Measurements from ENCODE around the gene KCNAB3. TPM values are rescaled to one million over a fixed set of nuclear protein-coding genes. Genes with fewer than 3 reads are reported as not detected.

Gene KCNAB3
- total RNA-seq, 1 donor from 2014 or later: 0.06 TPM

- no peak for DNase-seq (ENCODE audit: low read depth)
- TF ChIP-seq, protein P1, sequence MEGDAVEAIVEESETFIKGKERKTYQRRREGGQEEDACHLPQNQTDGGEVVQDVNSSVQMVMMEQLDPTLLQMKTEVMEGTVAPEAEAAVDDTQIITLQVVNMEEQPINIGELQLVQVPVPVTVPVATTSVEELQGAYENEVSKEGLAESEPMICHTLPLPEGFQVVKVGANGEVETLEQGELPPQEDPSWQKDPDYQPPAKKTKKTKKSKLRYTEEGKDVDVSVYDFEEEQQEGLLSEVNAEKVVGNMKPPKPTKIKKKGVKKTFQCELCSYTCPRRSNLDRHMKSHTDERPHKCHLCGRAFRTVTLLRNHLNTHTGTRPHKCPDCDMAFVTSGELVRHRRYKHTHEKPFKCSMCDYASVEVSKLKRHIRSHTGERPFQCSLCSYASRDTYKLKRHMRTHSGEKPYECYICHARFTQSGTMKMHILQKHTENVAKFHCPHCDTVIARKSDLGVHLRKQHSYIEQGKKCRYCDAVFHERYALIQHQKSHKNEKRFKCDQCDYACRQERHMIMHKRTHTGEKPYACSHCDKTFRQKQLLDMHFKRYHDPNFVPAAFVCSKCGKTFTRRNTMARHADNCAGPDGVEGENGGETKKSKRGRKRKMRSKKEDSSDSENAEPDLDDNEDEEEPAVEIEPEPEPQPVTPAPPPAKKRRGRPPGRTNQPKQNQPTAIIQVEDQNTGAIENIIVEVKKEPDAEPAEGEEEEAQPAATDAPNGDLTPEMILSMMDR (conservative IDR thresholded peaks at IDR 0.05; ENCODE audit: low read depth, low read length): no peak
Measured at GRCh38 chr17:7909089-7909488, 20.6 kb downstream of the KCNAB3 start.

DNA sequence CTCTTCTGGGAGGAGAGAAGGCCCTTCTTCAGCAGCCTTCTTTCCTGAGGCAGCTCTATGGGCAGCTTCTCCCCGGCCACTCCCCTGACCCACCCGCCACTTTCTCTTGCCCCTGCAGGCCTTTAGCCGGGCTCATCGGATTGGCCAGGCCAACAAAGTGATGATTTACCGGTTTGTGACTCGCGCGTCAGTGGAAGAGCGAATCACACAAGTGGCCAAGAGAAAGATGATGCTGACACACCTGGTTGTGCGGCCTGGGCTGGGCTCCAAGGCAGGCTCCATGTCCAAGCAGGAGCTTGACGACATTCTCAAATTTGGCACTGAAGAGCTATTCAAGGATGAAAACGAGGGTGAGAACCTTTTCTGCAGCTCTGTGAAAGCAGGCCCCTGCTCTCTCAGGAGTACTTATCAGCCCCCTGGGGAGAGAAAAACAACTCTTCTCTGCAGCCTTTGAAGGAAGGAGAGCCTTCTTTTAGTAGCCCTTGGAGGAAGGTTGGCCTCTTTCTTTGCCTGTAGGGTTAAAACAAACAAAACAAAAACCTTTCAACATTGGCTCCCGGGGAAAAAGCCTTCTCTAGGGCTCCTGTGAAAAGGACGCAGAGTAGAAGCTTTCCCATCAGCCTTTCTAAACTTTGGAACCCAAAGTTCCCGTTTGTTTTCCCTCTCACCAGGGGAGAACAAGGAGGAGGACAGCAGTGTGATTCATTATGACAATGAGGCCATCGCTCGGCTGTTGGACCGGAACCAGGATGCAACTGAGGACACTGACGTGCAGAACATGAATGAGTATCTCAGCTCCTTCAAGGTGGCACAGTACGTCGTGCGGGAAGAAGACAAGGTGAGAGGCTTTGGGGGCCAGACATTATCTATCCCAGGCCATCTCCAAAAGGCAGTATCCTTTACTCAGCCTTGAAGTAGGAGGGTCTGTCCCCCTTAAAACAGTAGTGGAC, 26.2 kb downstream of the KCNAB3 start:
- TF ChIP-seq, protein P1 (conservative IDR thresholded peaks at IDR 0.05; ENCODE audit: low read depth, low read length): no peak
- H3K4me3 ChIP-seq (ENCODE audit: low read depth, low read length): no peak overlapping the region
- no peak for DNase-seq (ENCODE audit: low read depth)

More at GRCh38 chr17:7909089-7909488, 20.6 kb downstream of the KCNAB3 start:
- H3K4me3 ChIP-seq (ENCODE audit: low read depth, low read length): no peak overlapping the region

DNA sequence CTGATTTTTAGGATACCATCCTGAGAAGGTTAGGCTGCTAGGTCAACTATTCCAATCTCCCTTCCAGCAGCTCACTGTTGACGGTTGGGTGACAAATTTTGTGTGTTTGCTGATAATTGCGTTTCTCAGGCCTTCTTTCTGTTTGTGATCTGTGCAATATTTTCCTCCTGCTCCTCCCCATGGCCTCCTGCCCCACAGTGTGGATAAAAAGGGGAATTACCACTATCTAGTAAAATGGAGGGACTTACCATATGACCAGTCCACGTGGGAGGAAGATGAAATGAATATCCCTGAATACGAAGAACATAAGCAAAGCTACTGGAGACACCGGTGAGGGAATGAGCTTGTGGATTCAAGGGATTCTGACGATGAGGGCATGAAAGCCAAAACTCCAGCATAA, 31.9 kb downstream of the KCNAB3 start:
- no peak overlapping the region for H3K4me3 ChIP-seq (ENCODE audit: low read depth, low read length)
- DNase-seq (ENCODE audit: low read depth): no peak
- TF ChIP-seq, protein P1 (conservative IDR thresholded peaks at IDR 0.05; ENCODE audit: low read depth, low read length): peak; percentile 66

GRCh38 chr17:7897090-7897489, 32.6 kb downstream of the KCNAB3 start:
- TF ChIP-seq, protein P1 (conservative IDR thresholded peaks at IDR 0.05; ENCODE audit: low read depth, low read length): no peak
- DNase-seq (ENCODE audit: low read depth): no peak
- no peak overlapping the region for H3K4me3 ChIP-seq (ENCODE audit: low read depth, low read length)

- H3K4me3 ChIP-seq (ENCODE audit: low read depth, low read length): no peak overlapping the region
- TF ChIP-seq, protein P1 (conservative IDR thresholded peaks at IDR 0.05; ENCODE audit: low read depth, low read length): no peak
- no peak for DNase-seq (ENCODE audit: low read depth)
Measured at GRCh38 chr17:7894866-7895265, 34.8 kb downstream of the KCNAB3 start.

DNA sequence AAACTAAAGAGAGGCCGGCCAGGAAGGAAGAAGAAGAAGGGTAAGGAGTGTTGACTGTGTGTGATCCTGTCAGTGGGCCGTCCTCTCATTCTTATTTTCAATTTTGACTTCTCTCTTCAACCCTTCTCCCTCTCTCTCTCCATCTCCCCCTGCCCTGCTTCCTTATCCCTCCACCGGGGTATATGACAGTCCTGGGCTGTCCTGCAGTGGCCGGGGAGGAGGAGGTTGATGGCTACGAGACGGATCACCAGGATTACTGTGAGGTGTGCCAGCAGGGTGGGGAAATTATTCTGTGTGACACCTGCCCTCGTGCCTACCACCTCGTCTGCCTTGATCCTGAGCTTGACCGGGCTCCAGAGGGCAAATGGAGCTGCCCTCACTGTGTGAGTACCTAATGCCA, 35.4 kb downstream of the KCNAB3 start:
- TF ChIP-seq, protein P1 (conservative IDR thresholded peaks at IDR 0.05; ENCODE audit: low read depth, low read length): no peak
- no peak for DNase-seq (ENCODE audit: low read depth)
- H3K4me3 ChIP-seq (ENCODE audit: low read depth, low read length): no peak overlapping the region
